Posterior vena cava (tissue), 2 donors: ENCODE results near the gene MMP28. TPM values are rescaled to one million over a fixed set of nuclear protein-coding genes. Genes with fewer than 3 reads are reported as not detected.

Experiments used
- DNase-seq: peaks from one replicate; pipeline ENCODE4 v3.0.0-alpha.2; 2020; ENCODE audit warnings: low spot score
- intact Hi-C, 2 donors: fragments of 100-400 bp; cut with DNase I; formaldehyde crosslinking; loops; one replicate each; pipeline versions ENCODE4 v1.14.1 to v1.14.2; 2022 to 2023
- total RNA-seq, 2 donors: library from RNA; stranded (reverse); fragmentation: NEBNext Ultra II Directional; extraction: Animal tissue kit (Norgen Biotek cat#: 25700); gene quantifications; one replicate each; pipeline ENCODE4 v1.2.1, GENCODE V29; 2021
- donor health status: DM: yes; HTN: yes; CAD: no.
- donor health status: DM: yes; HTN: yes; CAD: no.

The MMP28 gene
- total RNA-seq, 2 donors from 2014 or later = 8.8 to 18.2 TPM

DNA sequence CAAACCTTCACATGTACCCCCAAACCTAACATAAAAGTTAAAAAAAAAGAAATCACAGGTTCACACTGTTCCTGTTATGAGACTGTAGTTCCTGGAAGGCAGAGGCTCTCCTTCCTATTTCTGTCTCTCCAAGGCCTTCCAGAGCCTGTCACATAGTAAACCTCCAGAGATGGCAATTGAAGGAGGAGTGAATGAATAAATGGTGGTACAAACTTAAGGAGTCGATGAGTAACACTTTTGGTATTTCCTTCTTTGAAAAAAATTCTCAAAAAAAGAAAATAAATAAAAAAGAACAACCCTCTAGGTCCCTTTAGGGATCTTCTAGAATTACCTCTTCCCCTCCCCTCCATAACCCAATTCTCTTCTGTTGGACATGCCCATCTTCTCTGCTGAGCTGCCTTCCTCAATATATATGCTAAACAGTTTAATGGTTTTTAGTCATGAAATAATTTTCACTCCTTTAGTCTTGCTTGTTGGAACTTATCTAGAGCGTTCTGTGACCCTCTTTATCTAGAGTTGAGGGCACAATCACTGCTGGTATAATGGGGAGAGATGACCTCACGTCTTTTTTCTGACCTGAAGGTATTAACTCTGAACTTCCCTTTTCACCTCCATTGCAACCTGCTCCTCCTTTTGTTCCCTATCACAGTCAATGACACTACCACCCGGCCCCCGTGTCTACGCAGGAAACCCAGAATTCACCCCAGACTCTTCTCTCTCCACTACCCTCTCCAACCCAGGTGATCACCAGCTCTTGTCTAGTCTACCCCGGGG is 12.1 kb upstream of the MMP28 start:
- no peak for DNase-seq
- intact Hi-C loops = loop anchor here in 1 of 2 donors (10.0 kb wide), 1 partner anchor 223 kb away; the partner anchor contains the start of gene AP2B1

DNA sequence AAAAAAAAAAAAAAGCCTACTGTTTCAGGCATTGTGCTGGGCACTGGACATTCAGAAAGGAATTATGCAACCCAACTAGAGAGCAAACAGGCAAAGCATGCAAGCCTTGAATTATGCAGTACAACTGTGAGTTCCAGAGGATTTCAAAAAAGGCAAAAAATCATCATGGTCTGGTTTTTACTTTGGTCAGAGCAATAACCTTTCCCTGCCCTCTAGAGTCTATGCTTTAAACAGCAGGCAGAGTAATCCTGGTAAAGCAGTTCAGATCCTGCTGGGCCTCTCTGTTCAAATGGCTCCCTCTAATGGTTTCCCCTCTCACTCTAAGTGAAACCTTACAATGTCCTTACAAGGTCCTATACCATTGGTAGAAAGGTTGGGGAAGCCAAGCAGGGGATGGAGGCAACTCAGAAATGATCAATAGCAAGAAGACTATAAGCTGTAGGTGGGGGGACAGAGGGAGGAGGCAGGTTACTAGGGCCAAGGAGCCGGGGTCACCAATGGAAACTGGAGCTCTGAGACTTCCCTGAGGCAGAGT is 9.3 kb upstream of the MMP28 start:
- intact Hi-C loops = loop anchor here (2.0 to 10.0 kb wide), 3 partner anchors 37 to 220 kb away; partner anchors contain the start of gene AP2B1 (in 1 of the 2)
- DNase-seq = no peak

DNA sequence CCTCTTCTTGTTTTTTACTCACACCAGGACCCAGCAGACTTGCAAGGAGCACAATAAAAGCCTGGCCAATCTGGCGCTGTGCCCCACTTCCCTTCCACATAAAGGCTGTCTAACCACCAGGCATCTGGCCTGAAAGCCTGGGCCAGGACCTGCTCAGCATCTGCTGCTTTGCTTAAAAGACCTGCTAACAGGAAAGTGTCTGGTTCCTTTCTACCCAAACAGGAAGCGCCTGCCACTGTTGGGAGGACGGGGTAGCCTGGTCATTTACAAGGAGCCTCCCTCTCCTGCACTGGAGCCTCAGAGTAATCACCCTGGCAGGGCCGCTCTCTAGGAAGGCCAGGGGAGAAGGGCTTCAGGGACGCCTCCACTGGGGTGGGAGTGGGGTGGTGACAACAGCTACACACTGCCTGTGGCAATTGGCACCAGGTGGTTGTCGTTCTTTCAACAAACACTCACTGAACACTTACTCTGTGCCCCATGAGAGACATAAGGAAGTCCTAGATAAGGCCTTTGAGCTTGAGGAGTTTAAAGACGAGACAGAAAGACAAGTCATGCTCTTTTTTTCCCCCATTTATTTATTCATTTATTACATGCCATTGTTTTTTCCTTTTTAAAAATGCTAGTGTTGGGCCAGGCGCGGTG is 6.3 kb upstream of the MMP28 start:
- intact Hi-C loops = loop anchor here (5.0 to 10.0 kb wide), 2 partner anchors 34 to 217 kb away; partner anchors contain the start of gene AP2B1 (in 1 of the 2)
- DNase-seq = peak; percentile 92

DNA sequence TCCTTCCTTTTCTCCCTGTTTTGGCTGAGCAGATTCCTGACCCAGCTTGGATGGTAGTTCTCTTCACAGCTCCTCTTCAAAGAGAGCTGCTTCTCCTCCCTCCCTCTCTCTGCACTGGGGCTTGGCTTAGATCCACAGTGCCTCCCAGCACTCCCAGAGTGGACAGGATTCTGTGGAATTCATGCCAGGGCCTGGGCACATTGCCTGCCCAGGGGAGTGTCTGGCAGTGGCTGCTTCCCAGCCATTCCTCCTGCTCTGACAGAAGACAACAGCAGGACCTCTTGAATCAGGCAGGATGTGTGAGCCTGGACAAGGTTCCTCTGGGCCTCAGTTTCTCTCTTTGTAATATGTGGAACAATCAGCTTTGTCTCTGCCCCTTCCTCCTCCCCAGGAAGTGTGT is 4.5 kb upstream of the MMP28 start:
- intact Hi-C loops = loop anchor here (5.0 to 10.0 kb wide), 2 partner anchors 33 to 215 kb away; partner anchors contain the start of gene AP2B1 (in 1 of the 2)
- no peak for DNase-seq

DNA sequence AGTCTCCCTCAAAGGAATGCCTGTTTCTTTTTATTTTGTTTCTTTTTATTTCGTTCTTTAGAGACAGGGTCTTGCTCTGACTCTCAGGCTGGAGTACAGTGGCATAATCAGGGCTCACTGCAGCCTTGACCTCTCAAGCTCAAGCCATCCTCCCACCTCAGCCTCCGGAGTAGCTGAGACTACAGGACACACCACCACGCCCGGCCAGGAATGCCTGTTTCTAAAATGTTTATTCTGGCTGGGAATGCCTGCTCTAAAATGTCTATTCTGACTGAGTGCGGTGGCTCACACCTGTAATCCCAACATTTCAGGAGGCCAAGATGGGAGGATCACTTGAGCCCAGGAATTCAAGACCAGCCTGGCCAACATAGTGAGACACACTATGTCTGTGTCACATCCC is 2.5 kb upstream of the MMP28 start:
- intact Hi-C loops = loop anchor here in 1 of 2 donors (2.0 kb wide), 1 partner anchor 17 kb away; no protein-coding TSS in a partner anchor
- no peak for DNase-seq

DNA sequence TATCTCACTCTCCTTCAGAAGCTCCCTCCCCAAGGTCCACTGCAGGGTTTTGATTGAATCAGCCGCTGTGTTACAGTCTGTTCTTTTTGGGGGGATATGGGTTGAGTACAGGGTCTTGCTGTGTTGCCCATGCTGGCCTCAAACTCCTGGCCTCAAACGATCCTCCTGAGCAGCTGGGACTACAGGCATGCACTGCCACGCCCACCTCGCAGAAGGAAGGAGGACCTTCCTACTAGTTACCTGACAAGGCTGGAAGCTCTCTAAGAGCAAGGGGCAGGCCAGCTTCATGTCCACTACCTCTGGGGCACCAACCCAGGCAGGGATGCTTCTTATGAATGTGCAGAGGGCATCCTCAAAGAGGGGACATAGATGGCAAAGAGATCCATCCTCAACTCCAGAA is 1.9 kb upstream of the MMP28 start:
- intact Hi-C loops = loop anchor here in 1 of 2 donors (2.0 kb wide), 1 partner anchor 17 kb away; no protein-coding TSS in a partner anchor
- no peak for DNase-seq

DNA sequence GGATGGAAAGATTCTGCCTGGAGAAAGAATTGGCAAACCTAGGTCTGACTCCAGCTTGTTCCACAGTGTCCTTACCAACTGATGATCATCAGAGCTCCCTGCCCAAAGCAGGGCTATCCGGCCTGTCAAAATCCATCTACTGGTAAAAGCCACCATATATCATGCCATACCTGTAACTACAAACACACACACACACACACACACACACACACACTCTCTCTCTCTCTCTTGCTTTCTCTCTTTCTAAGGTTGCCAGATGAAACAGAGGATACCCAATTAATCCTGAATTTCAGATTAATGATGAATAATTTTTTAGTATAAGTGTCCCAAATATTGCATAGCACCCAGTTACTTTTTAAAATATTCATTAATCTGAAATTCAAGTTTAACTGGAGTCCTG is 1.5 kb upstream of the MMP28 start:
- no peak for DNase-seq
- intact Hi-C loops = loop anchor here in 1 of 2 donors (2.0 kb wide), 1 partner anchor 16 kb away; no protein-coding TSS in a partner anchor

DNA sequence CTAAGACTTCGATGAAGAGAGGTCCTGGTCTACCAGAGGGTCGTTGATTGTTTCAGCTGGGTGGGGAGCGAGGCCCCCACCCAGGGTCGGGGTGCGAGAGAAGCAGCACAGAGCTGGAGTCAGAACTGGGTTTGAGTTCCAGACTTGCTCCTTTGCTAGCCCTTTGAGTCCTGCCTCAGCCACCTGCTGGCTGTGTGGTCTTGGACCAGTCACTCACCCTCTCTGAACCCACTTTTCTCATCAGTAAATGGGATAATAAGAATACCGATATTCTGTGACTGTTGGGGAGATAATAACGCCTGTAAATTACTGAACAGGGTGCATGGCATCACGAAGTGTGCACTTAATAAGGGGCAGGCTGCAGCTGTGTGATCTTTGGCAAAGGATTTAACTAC is 427 bp upstream of the MMP28 start:
- intact Hi-C loops = loop anchor here in 1 of 2 donors (2.0 kb wide), 1 partner anchor 15 kb away; no protein-coding TSS in a partner anchor
- no peak for DNase-seq

DNA sequence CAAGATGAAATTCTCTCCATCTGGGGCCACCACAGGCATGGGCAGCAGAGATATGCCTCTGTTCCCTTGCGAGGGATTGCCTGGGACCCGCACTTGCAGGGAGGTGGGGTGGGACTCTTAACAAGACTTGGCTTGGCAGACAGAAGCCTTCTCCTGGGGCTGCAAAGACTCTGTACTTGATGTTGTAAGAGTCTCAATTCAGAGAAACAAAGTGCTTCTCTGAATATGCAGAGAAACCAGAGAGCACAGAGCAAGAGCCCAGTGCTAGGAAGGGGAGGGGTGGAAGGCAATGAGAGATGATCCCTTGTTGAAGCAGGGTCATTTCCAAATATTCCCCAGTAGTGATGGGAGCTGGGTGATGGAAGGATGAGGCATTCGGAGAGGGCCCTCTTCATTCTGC is 2.2 kb downstream of the MMP28 start:
- no peak for DNase-seq
- intact Hi-C loops = no loop called here

DNA sequence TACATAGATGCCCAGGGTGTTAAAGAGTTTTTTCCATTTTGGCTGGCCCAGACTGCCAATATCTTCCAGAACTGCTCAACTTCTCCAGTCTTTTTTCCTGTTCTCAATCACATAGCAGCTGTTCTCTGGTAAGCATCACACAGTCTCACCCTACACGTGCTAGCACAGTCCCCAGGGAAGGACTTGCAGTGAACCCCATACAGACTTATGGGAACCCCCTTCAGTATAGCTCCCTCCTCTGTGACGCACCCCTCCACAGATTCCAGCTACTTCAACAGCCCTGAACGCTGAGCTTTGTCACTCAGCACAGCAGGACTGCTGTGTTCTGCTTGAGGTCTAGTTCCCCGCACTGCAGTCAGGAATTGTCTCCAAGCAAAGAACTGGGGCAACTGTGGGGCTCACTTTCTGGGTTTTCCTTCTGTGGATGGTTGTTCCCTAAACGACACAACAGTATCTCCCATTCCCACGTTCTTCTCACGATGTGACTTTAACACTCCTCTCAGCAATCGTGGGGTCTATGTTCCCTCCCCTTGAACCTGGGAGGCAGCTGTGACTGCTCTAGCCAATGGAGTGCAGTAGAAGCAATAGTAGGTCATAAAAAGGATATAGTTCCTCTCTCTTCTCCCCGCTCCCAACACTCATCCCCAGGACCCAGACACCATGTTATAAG is 3.6 kb downstream of the MMP28 start:
- no peak for DNase-seq
- intact Hi-C loops = no loop called here

DNA sequence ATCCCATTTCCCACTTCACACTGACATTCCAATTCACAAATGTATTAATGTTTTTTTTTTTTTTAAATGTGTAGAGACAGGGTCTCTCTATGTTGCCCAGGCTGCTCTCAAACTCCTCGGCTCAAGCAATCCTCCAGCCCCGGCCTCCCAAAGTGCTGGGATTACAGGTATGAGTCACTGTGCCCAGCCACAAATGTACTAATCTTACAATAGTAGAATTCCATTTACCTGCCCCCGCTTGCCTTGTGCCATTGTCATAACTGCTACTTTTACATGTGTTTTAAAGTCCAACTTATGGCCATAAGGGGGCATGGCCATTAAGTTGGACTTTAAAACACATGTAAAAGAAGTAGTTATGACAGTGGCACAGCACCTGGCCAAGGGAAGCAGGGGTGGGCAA is 4.6 kb downstream of the MMP28 start:
- DNase-seq = no peak
- intact Hi-C loops = no loop called here

DNA sequence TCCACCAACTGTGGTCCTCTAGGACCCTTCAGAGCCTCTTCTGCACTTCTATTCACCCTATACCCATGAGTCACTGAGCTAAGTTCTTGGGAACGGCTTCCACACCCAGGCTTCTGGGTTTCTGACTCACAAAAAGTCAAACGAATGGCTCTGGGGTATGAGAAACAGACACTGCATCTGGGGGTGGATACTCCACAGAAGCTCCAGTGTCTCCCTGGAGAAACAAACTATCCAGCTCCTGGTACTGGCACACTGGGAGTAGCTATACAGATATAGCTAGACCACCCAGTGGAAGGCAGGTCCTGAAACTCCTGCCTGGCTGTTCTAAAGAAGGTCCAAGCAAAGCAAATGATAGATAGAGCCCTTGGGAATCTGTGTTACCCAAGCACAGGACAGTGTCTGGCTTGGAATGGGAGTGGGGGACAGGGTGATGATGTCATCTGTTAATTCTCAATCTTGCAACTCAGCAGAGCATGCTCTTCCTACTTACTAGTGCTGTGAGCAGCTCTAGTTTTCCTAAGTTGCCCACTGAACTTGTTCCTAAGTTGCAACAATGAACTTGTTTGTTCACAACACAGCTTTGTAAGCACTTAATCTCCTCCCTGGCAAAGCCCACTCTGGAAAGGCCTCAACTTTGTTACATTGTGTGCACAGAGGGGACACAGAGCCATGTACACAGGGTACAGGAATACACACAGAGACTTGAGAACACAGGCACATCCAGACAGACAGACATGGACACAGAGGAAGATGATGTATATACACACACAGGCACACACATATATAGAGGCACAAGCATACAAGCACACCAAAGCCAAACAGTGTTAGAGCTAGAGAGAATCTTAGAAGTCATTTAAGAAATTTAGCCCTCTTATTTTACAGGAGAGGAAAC is 6.7 kb downstream of the MMP28 start:
- intact Hi-C loops = no loop called here
- no peak for DNase-seq

DNA sequence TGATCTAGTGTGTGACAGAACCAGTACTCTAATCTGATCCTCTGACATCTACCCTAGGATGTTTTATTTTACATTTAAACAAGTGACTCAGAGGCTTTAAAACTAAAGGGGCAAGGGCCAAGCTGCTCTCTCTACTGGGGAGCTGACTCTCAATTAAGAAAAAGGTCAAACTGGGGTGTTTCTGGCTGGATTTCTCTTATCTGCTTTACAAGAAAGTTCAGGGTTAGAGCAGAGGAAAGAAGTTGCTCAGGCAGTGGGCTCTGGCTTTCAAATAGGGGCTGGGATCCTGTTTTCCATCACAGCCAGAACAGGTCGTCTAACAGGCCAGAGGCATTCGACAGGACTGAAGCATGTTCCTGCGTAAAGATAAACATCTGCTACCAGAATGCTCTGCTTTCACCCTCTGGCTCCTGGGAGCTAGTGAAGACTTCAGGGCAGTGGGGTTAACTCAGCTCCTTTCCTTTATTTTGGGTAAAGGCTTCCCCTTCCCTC is 8.5 kb downstream of the MMP28 start:
- intact Hi-C loops = no loop called here
- peak; percentile 3 for DNase-seq

DNA sequence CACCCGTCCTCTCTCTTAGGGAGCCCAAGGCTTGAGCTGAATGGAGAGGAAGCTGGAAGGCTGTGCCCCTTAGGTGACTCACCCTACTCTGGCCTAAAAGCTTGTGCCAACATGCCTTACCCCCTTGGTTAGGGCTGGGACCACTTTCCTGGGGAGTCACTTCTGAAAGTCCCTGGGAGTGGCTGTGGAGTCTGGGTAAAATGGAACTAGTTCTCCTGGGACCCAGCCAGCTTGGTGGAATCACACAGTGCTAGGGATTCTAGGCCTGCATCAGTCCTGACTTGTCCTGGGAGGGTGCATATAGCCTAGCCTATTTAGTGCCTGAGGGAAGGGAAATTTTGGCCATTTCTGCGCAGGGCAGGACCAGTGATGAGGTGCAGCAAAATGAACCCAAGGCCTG is 10.5 kb downstream of the MMP28 start:
- intact Hi-C loops = no loop called here
- DNase-seq = peak; percentile 16

DNA sequence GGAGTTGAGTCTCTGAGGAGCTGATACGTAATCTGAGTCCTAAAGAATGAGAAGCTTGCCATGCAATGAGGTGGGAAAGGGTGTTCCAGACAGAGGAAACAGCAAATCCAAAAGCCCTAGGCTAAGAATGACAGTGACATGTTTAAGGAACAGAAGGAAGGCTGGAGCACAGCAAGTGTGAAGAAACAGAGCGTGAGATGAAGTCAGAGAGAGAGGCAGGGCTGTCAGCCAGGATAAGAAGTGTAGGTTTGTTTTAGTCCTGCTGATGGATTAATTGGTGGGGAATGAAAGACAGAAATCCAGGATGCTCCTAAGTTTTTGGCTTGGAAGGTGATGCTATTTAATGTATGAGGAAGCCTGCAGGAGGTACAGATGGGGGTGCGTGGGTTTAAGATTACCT is 14.5 kb downstream of the MMP28 start:
- DNase-seq = no peak
- intact Hi-C loops = loop anchor here in 1 of 2 donors (2.0 kb wide), 1 partner anchor 16 kb away; no protein-coding TSS in a partner anchor

DNA sequence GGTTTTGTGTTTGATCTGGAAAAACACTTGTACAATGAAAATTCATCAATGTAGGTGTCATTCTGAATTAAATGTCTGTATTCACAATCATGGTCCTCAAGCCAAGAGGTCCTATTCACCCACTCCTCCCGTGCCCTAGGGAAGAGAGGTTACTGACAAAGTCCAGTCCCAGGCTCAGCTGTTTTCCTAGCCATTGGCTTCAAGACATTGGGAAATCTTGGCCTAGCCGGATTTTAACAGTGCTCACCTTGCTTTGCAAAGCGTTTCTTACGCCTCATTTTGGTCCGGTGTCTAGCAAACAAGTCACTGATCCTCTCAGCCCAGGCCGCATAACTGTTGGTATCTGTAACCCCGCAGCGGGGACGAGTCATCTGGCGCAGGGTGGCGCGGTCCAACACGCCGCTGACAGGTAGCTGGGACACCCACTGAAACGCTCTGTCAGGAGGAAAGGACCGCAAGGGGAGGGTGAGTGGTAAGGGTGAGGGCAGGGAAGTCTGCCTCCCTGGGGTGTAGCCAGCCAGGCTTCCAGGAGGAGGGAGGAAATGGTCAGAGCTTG is 16.7 kb downstream of the MMP28 start:
- peak; percentile 56 for DNase-seq
- intact Hi-C loops = no loop called here

DNA sequence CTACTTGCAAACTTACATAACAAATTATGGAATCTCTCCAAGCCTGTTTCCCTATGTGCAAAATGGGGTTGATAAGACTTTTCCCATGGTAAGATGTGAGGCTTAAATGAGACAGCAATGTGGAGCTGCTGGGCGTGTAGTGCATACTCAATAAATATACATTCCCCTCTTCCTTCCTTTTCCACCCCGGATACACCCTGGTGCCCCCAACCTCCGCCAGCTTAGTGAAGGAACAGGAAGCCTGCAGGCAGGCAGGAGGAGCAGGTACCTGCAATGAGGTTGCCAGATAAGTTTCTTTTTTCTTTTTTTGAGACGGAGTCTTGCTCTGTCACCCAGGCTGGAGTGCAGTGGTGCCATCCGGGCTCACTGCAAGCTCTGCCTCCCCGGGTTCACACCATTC is 19.9 kb downstream of the MMP28 start:
- intact Hi-C loops = no loop called here
- DNase-seq = no peak

DNA sequence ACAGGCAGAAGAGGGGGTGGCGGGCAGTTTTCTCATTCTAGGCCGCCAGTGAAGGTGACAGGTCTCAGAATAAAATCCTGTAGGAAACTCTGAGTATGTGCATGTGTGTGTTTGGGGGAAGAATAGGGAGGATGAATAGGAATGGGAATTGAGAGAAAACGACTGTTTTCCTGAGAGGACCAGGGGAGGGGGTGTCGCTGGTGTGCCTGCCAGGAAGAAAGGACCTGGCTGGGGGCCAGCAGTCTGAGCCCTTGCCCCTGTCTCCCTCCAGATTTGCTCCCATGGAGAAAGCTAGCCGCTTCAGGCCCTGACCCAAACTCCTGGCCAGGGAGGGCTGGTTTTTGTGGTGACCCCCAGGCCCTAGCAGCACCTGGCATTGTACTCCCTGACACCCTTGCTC is 20.4 kb downstream of the MMP28 start:
- intact Hi-C loops = no loop called here
- DNase-seq = no peak
